HFF-Myc (cell line): ENCODE measurements around the gene ETV5.

Source experiments
- DNase-seq: peaks from one replicate; pipeline ENCODE4 v3.0.0-alpha.2; 2011; ENCODE audit warnings: low read depth; ENCODE audit errors: extremely low read depth
- H3K4me3 ChIP-seq: replicated peaks from 2 replicates; pipeline ENCODE4 v1.5.1; 2011; ENCODE audit warnings: low read depth, mild to moderate bottlenecking, control low read depth, low read length
- TF ChIP-seq, protein P1 (sequence below): IDR thresholded peaks from 2 replicates; pipeline ENCODE4 v1.5.1; 2012; ENCODE audit warnings: mild to moderate bottlenecking, low read depth, low read length, control low read depth; ENCODE audit errors: missing control alignments

The ETV5 gene

GRCh38 chr3:186046838-186047237 lies 62.1 kb downstream of the ETV5 start:
- DNase-seq: no peak
- TF ChIP-seq, protein P1, sequence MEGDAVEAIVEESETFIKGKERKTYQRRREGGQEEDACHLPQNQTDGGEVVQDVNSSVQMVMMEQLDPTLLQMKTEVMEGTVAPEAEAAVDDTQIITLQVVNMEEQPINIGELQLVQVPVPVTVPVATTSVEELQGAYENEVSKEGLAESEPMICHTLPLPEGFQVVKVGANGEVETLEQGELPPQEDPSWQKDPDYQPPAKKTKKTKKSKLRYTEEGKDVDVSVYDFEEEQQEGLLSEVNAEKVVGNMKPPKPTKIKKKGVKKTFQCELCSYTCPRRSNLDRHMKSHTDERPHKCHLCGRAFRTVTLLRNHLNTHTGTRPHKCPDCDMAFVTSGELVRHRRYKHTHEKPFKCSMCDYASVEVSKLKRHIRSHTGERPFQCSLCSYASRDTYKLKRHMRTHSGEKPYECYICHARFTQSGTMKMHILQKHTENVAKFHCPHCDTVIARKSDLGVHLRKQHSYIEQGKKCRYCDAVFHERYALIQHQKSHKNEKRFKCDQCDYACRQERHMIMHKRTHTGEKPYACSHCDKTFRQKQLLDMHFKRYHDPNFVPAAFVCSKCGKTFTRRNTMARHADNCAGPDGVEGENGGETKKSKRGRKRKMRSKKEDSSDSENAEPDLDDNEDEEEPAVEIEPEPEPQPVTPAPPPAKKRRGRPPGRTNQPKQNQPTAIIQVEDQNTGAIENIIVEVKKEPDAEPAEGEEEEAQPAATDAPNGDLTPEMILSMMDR: no peak
- no peak overlapping the region for H3K4me3 ChIP-seq

- TF ChIP-seq, protein P1: no peak
- no peak for DNase-seq
- no peak overlapping the region for H3K4me3 ChIP-seq
Observed at GRCh38 chr3:186044968-186045367, 63.9 kb downstream of the ETV5 start.

DNA sequence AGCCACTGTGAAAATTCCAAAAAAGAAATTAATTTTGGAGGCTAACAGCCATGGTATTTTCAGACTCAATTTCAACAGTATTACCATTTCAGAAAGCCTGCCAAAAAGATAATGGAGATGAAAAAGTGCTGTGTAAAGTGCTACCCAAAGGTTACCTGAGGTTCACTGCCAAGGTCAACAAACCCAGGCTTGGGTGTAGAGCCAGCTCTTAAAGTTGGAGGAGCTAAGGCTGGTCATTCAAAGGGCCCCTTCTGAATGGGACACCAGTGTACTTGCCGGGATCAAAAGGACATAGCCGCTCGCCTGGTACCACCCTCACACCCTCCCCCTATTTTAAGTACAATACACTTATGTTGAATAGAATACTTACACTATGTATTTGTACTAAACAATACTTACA lies 64.5 kb downstream of the ETV5 start:
- DNase-seq: no peak
- TF ChIP-seq, protein P1: no peak
- no peak overlapping the region for H3K4me3 ChIP-seq

DNA sequence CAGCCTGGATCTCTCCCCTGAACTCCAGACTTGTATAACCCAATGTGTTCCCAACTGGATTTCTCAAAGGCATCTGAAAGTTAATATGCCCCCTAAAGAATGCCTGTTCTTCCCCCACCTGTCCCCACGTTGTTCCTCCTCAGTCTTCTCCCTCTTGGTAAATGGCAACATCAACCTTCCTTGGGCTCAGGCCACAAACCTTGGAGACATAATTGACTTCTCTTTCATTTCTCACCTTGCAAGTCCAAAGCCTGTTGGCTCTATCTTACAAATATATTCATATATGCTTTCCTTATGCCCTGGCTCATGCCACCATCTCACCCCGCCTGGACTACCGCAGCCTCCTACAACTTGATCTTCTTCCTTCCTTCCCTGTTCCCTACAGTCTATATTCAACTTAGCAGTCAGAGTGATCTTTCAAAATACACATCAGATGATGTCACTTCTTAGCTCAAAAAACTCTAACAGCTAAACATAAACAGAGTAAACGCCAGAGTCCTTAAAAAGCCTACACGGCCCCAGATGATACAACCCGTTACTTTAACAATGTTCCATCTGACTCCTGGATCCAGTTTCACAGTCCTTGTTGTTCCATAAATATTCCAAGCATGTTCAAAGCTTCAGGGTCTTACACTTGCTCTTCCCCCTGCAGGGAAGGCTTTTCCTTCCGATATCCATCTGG lies 66.2 kb downstream of the ETV5 start:
- TF ChIP-seq, protein P1: no peak
- no peak for DNase-seq

GRCh38 chr3:186042036-186042435 lies 66.9 kb downstream of the ETV5 start:
- TF ChIP-seq, protein P1: no peak
- no peak for DNase-seq
- no peak overlapping the region for H3K4me3 ChIP-seq

More for the DNA sequence above, 66.2 kb downstream of the ETV5 start:
- H3K4me3 ChIP-seq: no peak overlapping the region

DNA sequence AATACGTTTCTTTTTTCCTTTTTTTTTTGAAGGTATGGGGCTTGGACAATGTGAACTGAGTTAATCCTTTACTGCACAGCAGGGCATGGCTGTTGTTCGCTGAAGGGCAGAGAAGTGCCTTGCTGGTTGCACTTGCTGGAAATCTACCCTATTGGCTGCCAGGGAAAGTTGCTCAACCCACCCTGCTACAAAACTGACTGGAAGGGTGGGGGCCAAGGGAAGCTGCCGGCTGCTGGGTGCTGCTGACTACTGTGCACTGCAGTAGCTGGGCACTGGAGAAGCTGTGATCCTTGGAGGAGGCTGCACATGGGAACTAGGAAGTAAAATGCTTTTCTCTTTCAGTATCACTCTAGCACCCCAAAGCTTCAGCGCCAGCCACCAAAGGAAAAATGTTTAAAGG lies 70.5 kb downstream of the ETV5 start:
- DNase-seq: no peak
- no peak overlapping the region for H3K4me3 ChIP-seq
- TF ChIP-seq, protein P1: no peak

- TF ChIP-seq, protein P1: no peak
- DNase-seq: no peak
Observed at GRCh38 chr3:186035277-186035676, 73.6 kb downstream of the ETV5 start.

More at GRCh38 chr3:186035277-186035676, 73.6 kb downstream of the ETV5 start:
- no peak overlapping the region for H3K4me3 ChIP-seq
